RCC 7860 (cell line): Measurements from ENCODE around the gene SREK1IP1.

Experiments
- DNase-seq: peaks from one replicate; pipeline ENCODE4 v3.0.0-alpha.2; 2015; ENCODE audit warnings: low spot score
- FAIRE-seq: peaks from 2 replicates; lab custom pipeline; 2012; peaks lifted over from hg19 to GRCh38; lab: Jason Lieb, UNC

SREK1IP1 gene

GRCh38 chr5:64768358-64769312 is at the start of gene SREK1IP1, which contains the start of gene CWC27:
Gene SREK1IP1, minus strand, starts transcription at chr5:64768691. Its CDS starts 174 bp downstream, at chr5:64768517.
Gene CWC27, plus strand, starts transcription at chr5:64768930. Its CDS starts 217 bp downstream, at chr5:64769147.
- no peak for FAIRE-seq
- peak; percentile 66 for DNase-seq

- FAIRE-seq (no peak), DNase-seq (no peak)
Observed at GRCh38 chr5:64818245-64818644, 49.8 kb upstream of the SREK1IP1 start.

GRCh38 chr5:64814073-64814472 is 45.6 kb upstream of the SREK1IP1 start:
- DNase-seq, result no peak
- FAIRE-seq, result no peak

GRCh38 chr5:64811050-64811640 is 42.7 kb upstream of the SREK1IP1 start:
- DNase-seq (peak; percentile 40), FAIRE-seq (no peak)

GRCh38 chr5:64807520-64807919 is 39.0 kb upstream of the SREK1IP1 start:
- no peak for DNase-seq
- no peak for FAIRE-seq

- DNase-seq (no peak), FAIRE-seq (no peak)
Observed at GRCh38 chr5:64806537-64806936, 38.0 kb upstream of the SREK1IP1 start.

- DNase-seq (no peak), FAIRE-seq (no peak)
Observed at GRCh38 chr5:64800926-64801325, 32.4 kb upstream of the SREK1IP1 start.

GRCh38 chr5:64796301-64796700 is 27.8 kb upstream of the SREK1IP1 start:
- FAIRE-seq, result no peak
- no peak for DNase-seq

- DNase-seq, result no peak
- no peak for FAIRE-seq
Observed at GRCh38 chr5:64794053-64794770, 25.7 kb upstream of the SREK1IP1 start.

GRCh38 chr5:64792469-64792868 is 24.0 kb upstream of the SREK1IP1 start:
- DNase-seq, result no peak

GRCh38 chr5:64790210-64790609 is 21.7 kb upstream of the SREK1IP1 start:
- FAIRE-seq (no peak), DNase-seq (no peak)

More at GRCh38 chr5:64792469-64792868, 24.0 kb upstream of the SREK1IP1 start:
- FAIRE-seq, result no peak

- FAIRE-seq, result no peak
- no peak for DNase-seq
Observed at GRCh38 chr5:64789457-64789856, 21.0 kb upstream of the SREK1IP1 start.

- FAIRE-seq (no peak), DNase-seq (no peak)
Observed at GRCh38 chr5:64788156-64788555, 19.7 kb upstream of the SREK1IP1 start.

GRCh38 chr5:64786372-64786771 is 17.9 kb upstream of the SREK1IP1 start:
- no peak for DNase-seq
- FAIRE-seq, result no peak

GRCh38 chr5:64784451-64785025 is 16.0 kb upstream of the SREK1IP1 start:
- FAIRE-seq (no peak), DNase-seq (peak; percentile 28)

- no peak for FAIRE-seq
- no peak for DNase-seq
Observed at GRCh38 chr5:64775291-64775690, 6.8 kb upstream of the SREK1IP1 start.

- FAIRE-seq (no peak), DNase-seq (no peak)
Observed at GRCh38 chr5:64773533-64773932, 5.0 kb upstream of the SREK1IP1 start.

- FAIRE-seq (no peak), DNase-seq (no peak)
Observed at GRCh38 chr5:64771736-64772135, 3.2 kb upstream of the SREK1IP1 start.

GRCh38 chr5:64769855-64770254 is 1.4 kb upstream of the SREK1IP1 start:
- DNase-seq (no peak), FAIRE-seq (no peak)

- no peak for DNase-seq
- FAIRE-seq, result no peak
Observed at GRCh38 chr5:64767959-64768357, 533 bp downstream of the SREK1IP1 start.

- no peak for FAIRE-seq
- no peak for DNase-seq
Observed at GRCh38 chr5:64766941-64767340, 1.6 kb downstream of the SREK1IP1 start.
